NCI-H1105 treated with DMSO at 0.1 percent for 48 hours (cell line): ENCODE results near the gene KRTAP23-1.

Experiments used
- DNase-seq: peaks from one replicate; lab custom pipeline; 2025; lab: John Stamatoyannopoulos, UW

KRTAP23-1 gene

GRCh38 chr21:30348506-30348905, at the start of gene KRTAP23-1:
Gene KRTAP23-1, minus strand, starts transcription at chr21:30348606. Its CDS starts 0 bp downstream, at chr21:30348606.
- no peak for DNase-seq

- no peak for DNase-seq
These were observed 47.3 kb upstream of the KRTAP23-1 start, which contains the start of gene KRTAP13-1 for GRCh38 chr21:30395731-30396130. Gene KRTAP13-1, plus strand, starts transcription at chr21:30396031. Its CDS starts 56 bp downstream, at chr21:30396087.

- DNase-seq = no peak
These were observed 43.2 kb upstream of the KRTAP23-1 start for GRCh38 chr21:30391492-30392025.

GRCh38 chr21:30382201-30382600, 33.8 kb upstream of the KRTAP23-1 start:
- no peak for DNase-seq

- DNase-seq = no peak
These were observed 23.8 kb upstream of the KRTAP23-1 start, which contains the start of gene KRTAP13-2 for GRCh38 chr21:30372139-30372770. Gene KRTAP13-2, minus strand, starts transcription at chr21:30372271. Its CDS starts 58 bp downstream, at chr21:30372213.

GRCh38 chr21:30355906-30356305, 7.5 kb upstream of the KRTAP23-1 start:
- no peak for DNase-seq

GRCh38 chr21:30354308-30355005, 6.1 kb upstream of the KRTAP23-1 start:
- DNase-seq = no peak

- no peak for DNase-seq
These were observed 3.1 kb upstream of the KRTAP23-1 start for GRCh38 chr21:30351534-30351933.

GRCh38 chr21:30349572-30349971, 1.2 kb upstream of the KRTAP23-1 start:
- no peak for DNase-seq

GRCh38 chr21:30345014-30345413, 3.4 kb downstream of the KRTAP23-1 start:
- no peak for DNase-seq

- DNase-seq = peak; percentile 7
These were observed 7.5 kb downstream of the KRTAP23-1 start for GRCh38 chr21:30340714-30341573.

GRCh38 chr21:30338717-30339116, 9.7 kb downstream of the KRTAP23-1 start:
- no peak for DNase-seq

- no peak for DNase-seq
These were observed 10.6 kb downstream of the KRTAP23-1 start for GRCh38 chr21:30337772-30338171.

GRCh38 chr21:30337276-30337744, 11.1 kb downstream of the KRTAP23-1 start, which contains the start of gene KRTAP27-1:
Gene KRTAP27-1, minus strand, starts transcription at chr21:30337694. Its CDS starts 26 bp downstream, at chr21:30337668.
- no peak for DNase-seq

GRCh38 chr21:30336596-30336995, 11.8 kb downstream of the KRTAP23-1 start:
- no peak for DNase-seq

- no peak for DNase-seq
These were observed 14.7 kb downstream of the KRTAP23-1 start for GRCh38 chr21:30333736-30334135.

- DNase-seq = no peak
These were observed 15.7 kb downstream of the KRTAP23-1 start for GRCh38 chr21:30332681-30333080.

- DNase-seq = no peak
These were observed 19.1 kb downstream of the KRTAP23-1 start for GRCh38 chr21:30329203-30329875.

GRCh38 chr21:30326390-30326789, 22.0 kb downstream of the KRTAP23-1 start:
- no peak for DNase-seq

GRCh38 chr21:30320215-30320614, 28.2 kb downstream of the KRTAP23-1 start, which contains the start of gene KRTAP26-1:
Gene KRTAP26-1, minus strand, starts transcription at chr21:30320315. Its CDS starts 280 bp downstream, at chr21:30320035.
- no peak for DNase-seq

- no peak for DNase-seq
These were observed 32.7 kb downstream of the KRTAP23-1 start for GRCh38 chr21:30315701-30316100.
